CD4-positive, alpha-beta T cell treated with Interleukin-17A for 1 hour (primary cell): ENCODE data around the gene MBOAT2.
A peak's percentile ranks its signal among the peaks of the same experiment; 100 is the strongest.

Source experiments
- DNase-seq: peaks from one replicate; pipeline ENCODE4 v3.0.0-alpha.2; 2020

MBOAT2 gene

DNA sequence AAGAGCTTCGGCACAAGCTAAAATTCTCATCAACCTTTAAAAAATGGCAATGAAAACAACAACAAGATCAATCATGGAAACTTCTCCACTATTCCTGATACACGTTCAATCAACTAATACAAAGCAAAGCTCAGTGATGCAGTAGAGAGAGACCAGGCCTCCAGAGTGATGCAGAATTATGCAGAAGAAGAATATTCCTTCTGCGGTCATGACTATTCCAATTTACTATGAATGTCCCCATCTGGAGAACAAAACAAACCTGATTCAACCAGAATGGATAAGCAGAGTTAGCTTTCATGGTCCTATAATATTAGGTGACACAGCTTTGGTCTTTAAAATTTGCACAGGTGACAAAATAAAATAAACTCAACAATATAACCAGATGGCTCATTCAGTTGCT lies 12.5 kb upstream of the MBOAT2 start:
- no peak for DNase-seq

GRCh38 chr2:9013403-9013802 lies 9.9 kb upstream of the MBOAT2 start:
- no peak for DNase-seq

GRCh38 chr2:9010866-9011265 lies 7.4 kb upstream of the MBOAT2 start:
- DNase-seq, result no peak

DNA sequence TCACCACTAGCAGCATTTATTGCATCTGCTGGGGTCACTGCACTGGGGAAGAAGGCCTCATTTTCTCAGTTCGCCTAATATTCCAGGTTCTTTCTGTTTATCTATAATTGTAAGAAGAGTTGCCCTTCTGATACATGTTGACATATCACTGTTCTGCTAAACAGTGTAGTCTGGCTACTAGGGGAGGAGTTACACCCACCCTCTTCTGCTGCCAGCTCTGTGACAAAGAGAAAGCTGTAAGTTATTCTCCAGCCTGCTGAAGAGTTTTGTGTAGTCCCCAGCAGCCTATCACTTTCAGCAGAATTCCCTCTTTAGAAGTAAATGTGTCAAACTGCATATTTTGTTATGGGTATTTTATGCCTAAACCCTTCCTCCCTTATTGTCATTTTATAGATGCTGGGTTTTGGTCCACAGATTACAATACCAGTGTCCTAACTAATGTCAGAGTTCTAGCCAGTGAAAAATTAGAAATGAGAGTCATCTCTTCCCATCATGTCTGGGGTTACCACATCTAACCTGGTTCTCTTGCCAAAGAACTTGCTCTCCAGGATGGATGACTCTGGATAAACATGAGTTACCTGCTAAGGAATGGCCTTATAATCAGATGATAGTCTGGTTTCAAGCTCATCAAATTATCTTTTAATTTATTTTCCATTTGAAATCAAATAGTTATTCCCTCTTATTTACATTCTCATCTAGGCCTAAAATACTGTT lies 5.6 kb upstream of the MBOAT2 start:
- no peak for DNase-seq

GRCh38 chr2:9006368-9006767 lies 2.9 kb upstream of the MBOAT2 start:
- DNase-seq, result no peak

DNA sequence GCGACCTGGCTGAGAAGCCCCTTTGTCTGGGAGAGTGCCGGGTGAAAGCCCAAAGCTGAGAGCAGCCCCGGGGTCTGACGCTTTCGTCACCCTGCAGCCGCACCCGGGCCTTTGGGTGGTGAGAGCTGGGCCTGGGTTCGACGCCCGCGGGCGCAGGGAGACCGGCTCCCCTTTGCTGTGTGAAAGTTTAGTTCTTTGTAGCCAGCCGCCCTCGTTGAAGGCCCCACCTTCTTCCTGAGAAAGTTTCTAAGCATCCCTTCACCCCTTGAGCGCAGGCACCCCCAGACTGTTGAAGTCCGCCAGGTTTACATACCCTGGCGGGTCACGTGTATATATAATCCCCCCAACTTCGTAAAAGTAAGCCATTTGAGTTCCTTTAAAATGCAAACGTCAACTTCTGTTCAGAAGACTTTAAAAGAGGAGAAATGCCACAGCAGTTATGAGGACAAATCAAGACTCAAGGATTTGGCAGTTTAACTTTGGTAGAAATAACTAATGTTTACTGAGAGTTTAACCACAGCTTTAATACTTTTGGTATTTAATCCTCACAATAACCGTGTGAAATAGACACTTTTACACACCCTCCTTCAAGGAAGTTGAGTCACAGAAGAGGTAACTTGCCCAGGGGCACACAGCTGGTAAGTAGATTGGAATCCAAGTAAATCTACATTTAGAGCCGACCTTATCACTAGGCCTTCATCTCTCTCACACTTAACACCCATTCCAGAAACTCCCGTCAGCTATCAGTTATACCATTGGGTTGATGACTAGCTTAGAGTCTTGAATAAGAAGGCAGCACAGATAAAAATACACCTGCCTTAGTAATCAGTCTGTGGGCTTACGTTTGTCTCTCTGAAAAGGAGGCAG lies 1.1 kb upstream of the MBOAT2 start:
- no peak for DNase-seq

DNA sequence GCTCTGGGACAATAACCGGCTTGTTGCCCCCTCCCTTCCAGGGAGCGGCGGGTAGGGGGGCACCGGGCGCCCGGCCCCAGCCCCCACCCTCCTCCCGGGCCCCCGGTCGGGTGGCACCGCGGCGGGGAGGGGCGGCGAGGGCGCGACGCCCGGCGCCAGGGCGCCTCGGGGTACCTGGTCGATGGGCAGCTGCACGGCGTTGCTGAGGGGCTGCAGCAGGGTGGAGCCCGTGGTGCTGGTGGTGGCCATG lies 193 bp downstream of the MBOAT2 start:
- DNase-seq, result no peak

DNA sequence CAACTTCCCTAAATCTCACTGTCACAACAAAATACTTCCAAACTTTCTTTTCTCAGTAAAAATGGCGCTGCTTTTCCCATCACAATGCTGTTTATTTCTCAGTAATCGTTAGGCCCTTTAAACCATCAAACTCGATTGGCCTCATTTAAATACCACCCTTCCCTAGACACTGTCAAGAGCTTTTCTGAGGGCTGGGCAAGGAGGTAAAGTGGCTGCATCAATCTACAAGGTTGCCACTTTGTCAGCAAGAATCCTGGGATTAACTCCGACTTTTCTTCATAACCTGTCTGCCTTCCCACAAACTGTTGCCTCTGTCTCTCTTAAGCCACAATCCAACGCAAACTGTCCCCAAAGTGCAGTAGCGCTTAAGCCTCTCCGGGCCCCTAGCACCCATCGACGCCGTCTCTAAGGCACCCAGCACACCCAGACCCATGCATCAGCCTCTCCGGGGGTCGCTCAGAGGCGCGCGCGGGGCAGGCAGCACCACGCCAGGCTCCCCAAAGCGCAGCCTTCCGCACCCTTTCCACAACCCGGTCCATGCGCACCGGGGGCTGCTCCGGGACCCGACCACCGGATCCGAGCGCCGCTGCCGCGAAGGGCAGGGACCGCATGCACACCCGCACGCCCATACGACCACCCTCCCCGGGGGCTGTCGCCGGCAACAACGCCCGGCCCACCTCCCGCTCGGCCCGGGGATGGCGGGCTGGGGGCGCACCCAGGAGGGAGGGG lies 683 bp downstream of the MBOAT2 start:
- DNase-seq, result peak; percentile 3

- no peak for DNase-seq
Observed at GRCh38 chr2:9002313-9002636, 1.2 kb downstream of the MBOAT2 start.

DNA sequence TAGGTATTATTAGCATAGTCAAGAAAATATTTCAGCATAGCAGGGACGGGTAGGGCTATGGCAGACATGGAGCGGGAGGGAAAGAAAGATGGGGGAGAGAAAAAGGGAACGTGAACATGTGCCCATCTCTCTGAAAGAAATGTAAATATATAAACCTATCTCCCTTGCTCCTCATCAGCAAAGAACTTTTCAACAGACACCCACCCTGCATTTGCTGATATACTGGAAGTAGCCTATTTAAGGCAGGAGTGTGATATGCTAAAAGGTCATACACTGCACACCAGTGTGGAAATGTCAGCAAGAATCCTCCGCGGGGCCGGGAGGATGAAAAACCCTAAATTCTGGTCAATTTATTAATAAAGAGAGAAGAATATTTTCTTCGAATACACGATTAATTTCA lies 1.7 kb downstream of the MBOAT2 start:
- DNase-seq, result no peak

DNA sequence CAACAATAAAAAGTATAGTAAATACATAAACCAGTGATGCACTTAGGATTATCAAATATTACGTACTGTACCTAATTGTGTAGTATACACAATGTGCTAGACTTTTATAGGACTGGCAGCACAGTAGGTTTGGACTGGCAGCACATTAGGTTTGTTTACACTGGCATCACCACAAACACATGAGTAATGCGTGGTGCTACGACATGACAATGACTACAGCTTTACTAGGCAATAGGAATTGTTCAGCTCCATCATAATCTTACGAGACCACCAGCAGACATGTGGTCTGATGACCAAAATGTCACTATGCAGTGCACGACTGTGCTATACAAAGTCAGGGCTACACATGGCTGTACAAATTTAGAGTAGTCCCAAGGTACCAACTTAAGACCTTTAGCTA lies 2.3 kb downstream of the MBOAT2 start:
- DNase-seq, result no peak

DNA sequence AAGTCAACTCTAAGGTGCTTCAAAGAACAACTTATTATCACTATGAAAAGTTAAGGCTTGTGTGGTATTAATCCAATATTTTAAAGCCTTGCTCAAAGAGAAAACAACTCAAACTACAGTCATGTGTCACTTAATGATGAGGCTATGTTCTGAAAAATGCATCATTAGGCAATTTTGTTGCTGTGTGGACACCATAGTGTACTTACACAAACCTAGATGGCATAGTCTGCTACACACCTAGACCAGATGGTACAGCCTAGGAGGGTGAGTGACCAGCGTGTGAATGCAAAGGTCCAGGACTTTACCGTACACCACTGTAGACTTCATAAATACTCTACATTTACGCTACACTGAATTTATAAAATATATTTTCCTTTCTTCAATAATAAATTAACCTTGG lies 3.0 kb downstream of the MBOAT2 start:
- no peak for DNase-seq

DNA sequence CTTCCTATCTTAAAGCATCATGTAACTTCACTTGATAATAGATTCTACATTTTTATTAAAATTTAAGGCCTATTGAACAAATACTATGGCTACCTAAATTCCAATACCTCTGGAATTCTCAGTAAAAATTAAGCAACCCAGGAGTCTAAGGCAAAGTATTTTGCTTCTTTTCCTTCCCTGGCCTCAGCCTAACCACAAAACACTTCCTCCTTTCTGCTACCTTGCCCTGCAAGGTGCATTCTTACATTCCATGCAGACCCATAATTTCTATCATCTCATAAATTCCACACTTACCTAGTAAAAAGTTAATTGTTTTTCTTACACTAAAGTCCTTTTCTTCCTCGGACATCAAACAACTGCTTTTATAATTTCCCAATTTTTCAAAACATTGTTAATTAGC lies 3.7 kb downstream of the MBOAT2 start:
- DNase-seq, result no peak

DNA sequence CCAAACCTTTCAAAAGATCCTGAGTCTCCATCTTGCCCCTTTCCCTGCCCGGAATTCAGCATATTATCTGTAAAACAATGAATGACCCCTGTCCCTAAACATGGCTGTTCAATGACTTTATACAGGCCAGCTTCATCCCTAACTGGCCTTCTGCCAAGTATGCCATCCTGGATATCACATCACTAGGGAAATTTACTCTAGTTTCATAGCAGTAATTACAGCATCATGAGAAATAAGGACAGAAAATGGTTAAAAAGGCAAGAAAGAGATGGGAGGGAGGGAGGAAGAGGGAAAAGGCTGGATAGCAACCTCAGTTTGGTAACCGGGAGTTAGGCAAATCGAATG lies 4.4 kb downstream of the MBOAT2 start:
- no peak for DNase-seq

GRCh38 chr2:8998418-8999101 lies 4.9 kb downstream of the MBOAT2 start:
- DNase-seq, result no peak

DNA sequence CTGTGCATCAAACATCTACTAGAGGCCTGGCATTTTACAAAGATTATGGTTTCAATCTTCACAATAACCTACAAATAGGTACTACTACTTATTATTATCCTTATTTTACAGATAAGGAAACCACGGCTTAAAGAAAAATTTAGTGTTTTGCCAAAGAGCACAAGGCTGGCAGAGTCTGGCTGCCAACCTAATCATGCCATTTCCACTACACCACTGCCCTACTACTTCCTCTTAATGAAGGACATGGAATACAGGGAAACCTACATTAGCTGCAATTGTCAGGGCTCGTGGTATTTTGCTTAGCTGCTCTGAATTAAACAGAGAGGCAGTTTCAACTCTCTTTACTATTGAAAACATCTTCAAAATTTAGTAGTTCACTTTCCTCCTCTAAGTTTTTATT lies 5.9 kb downstream of the MBOAT2 start:
- no peak for DNase-seq

DNA sequence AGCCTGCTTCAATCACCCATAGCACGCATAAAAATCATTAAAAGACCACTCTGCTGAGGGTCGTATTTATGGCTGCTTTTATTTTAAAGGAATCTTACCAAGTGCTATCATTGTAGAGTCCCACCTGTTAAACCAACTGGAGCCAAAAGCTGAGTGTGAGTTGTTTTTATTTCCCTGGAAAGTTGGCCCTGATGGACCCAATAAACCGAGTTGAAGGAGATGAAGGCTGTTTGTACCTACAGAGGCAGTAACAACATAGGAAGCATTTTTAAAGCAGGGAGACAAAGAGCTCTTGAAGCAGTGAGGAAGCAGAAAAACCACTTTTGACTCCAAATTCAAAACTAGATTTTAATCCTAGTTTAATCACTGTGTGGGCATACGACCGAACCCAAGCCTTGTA lies 6.4 kb downstream of the MBOAT2 start:
- DNase-seq, result no peak

DNA sequence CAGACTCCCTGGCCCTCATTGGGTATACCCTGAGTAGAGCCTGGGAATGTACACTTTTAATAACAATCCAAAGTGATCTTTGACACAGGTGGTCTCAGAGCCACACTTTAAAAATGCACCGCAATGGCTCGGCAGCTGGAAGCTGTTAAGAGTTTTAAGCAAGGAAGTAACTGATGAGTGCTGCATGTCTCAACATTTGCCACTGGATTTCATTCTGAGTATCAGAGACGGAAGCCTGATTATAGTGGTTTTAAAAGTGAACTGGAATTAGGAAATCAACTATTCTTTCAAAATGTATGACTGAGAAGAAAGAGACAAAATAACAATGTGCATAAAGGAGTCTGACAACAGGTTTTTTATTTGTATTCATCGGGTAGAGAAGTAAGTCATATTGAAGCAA lies 7.5 kb downstream of the MBOAT2 start:
- DNase-seq, result no peak

GRCh38 chr2:8994386-8994785 lies 9.1 kb downstream of the MBOAT2 start:
- DNase-seq, result no peak

- no peak for DNase-seq
Observed at GRCh38 chr2:8993902-8994278, 9.6 kb downstream of the MBOAT2 start.

DNA sequence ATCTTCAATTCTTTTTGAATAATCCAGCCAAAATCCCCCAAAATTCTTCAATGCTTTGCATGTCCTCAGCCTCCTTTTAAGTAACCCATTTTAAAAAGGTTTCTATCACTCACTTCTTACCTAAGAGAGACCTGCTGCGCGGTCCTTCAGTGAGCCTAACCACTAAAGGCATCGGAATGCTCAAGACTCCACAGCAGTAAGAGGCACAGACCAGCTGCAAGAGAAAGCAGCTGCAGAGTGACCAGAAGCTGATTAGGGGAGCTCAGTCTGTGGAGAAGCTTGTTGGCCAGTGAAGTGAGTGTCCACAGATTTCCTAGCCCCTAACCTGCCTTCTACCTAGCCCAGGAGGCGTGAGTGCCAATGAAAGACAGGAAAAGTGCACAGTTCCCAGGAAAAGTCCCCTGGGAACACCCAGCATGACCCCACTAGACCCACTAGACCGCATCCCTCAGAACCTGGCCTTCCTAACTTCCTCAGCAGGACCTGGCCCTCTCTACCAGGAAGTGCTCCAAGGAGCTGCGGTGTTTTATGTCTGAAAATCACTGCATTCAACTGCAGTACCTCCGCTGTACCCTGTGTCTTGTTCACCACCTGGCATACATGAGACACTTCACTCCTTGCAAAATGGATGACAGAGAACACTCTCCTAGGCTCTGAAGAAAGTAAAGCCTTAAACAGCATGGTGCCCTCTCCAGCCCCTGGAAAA lies 10.1 kb downstream of the MBOAT2 start:
- DNase-seq, result no peak

GRCh38 chr2:8992643-8993042 lies 10.8 kb downstream of the MBOAT2 start:
- no peak for DNase-seq

DNA sequence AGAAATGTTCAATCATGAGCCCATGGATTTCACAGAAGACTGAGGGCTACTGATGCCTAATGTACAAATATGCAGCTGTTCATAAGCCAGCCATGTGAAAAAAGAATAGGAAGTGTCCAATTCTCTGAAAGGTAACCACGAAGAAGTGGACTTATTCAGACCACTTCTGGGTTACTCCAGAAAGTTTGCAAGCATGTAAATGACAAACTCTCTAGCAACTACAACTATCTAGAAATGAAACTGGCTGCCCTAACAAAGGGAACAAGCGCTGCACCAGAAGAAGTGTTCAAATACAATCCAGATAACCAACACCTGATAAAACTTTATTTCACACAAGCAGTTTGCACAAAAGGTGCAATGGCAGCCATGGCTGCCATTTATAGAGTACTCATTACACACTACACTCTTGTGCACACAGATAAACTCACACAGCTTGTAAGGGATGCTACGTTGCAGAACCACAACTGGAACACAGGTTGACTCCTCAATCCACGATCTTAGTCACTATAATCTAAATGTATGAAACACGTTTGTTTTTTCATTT lies 13.9 kb downstream of the MBOAT2 start:
- no peak for DNase-seq
